Astrocyte (in vitro differentiated cells and primary cell): ENCODE results near the gene KRTAP19-7. TPM values are rescaled to one million over a fixed set of nuclear protein-coding genes. Genes with fewer than 3 reads are reported as not detected.

Experiments
- DNase-seq: peaks from one replicate; pipeline ENCODE4 v3.0.0-alpha.2; 2010; ENCODE audit warnings: low read depth
- FAIRE-seq: peaks from 2 replicates; lab custom pipeline; 2011; peaks lifted over from hg19 to GRCh38; lab: Jason Lieb, UNC
- H2AFZ ChIP-seq: 2 replicates; pipeline ENCODE4 v1.6.0; 2012; ENCODE audit warnings: low read depth, low read length, inconsistent platforms
- H3K27ac ChIP-seq: 2 replicates; pipeline ENCODE4 v1.5.1; 2011; ENCODE audit warnings: low read depth, low read length, inconsistent platforms
- H3K27me3 ChIP-seq: 2 replicates; pipeline ENCODE4 v1.6.0; 2011; ENCODE audit warnings: low read length, inconsistent platforms; ENCODE audit not compliant: insufficient read depth
- H3K36me3 ChIP-seq: 2 replicates; pipeline ENCODE4 v1.5.1; 2011; ENCODE audit warnings: low read length, inconsistent platforms; ENCODE audit not compliant: insufficient read depth
- H3K4me1 ChIP-seq: 2 replicates; pipeline ENCODE4 v1.5.1; 2011; ENCODE audit warnings: low read length, inconsistent platforms; ENCODE audit not compliant: insufficient read depth
- H3K4me2 ChIP-seq: 2 replicates; pipeline ENCODE4 v1.6.0; 2012; ENCODE audit warnings: low read length, inconsistent platforms
- H3K4me3 ChIP-seq: 2 replicates; pipeline ENCODE4 v1.5.1; 2011; ENCODE audit warnings: low read depth, mild to moderate bottlenecking, low read length, inconsistent platforms; ENCODE audit not compliant: insufficient read depth
- H3K79me2 ChIP-seq: 2 replicates; pipeline ENCODE4 v1.6.0; 2012; ENCODE audit warnings: mild to moderate bottlenecking, low read length, inconsistent platforms; ENCODE audit not compliant: insufficient read depth
- H3K9ac ChIP-seq: 2 replicates; pipeline ENCODE4 v1.6.0; 2012; ENCODE audit warnings: mild to moderate bottlenecking, low read length, inconsistent platforms
- H3K9me3 ChIP-seq: 2 replicates; pipeline ENCODE4 v1.5.1; 2012; ENCODE audit warnings: low read depth, mild to moderate bottlenecking, low read length, inconsistent platforms; ENCODE audit not compliant: insufficient read depth
- H4K20me1 ChIP-seq: 2 replicates; pipeline ENCODE4 v1.6.0; 2012; ENCODE audit warnings: low read length, inconsistent platforms; ENCODE audit not compliant: insufficient read depth
- H3K27ac Mint-ChIP-seq: one replicate; pipeline ENCODE4 v1.8.0; 2021; ENCODE audit warnings: mild to moderate bottlenecking, mixed read lengths; ENCODE audit not compliant: unreplicated experiment
- H3K27me3 Mint-ChIP-seq: one replicate; pipeline ENCODE4 v1.8.0; 2021; ENCODE audit warnings: low read depth, mixed read lengths; ENCODE audit not compliant: unreplicated experiment
- H3K36me3 Mint-ChIP-seq: one replicate; pipeline ENCODE4 v1.8.0; 2021; ENCODE audit warnings: low read depth, mixed read lengths; ENCODE audit not compliant: unreplicated experiment
- H3K4me1 Mint-ChIP-seq: one replicate; pipeline ENCODE4 v1.8.0; 2021; ENCODE audit warnings: low read depth, mixed read lengths; ENCODE audit not compliant: unreplicated experiment
- H3K4me3 Mint-ChIP-seq: one replicate; pipeline ENCODE4 v1.8.0; 2021; ENCODE audit warnings: mild to moderate bottlenecking, moderate library complexity, mixed read lengths; ENCODE audit not compliant: unreplicated experiment
- H3K9me3 Mint-ChIP-seq: one replicate; pipeline ENCODE4 v1.8.0; 2021; ENCODE audit warnings: mild to moderate bottlenecking, mixed read lengths; ENCODE audit not compliant: unreplicated experiment
- CTCF ChIP-seq: IDR thresholded peaks from 2 replicates; pipeline ENCODE4 v1.5.1; 2011; ENCODE audit warnings: low read depth, mild to moderate bottlenecking, inconsistent platforms, low read length, moderate library complexity; ENCODE audit not compliant: insufficient read depth
- EZH2 ChIP-seq: IDR thresholded peaks from 2 replicates; pipeline ENCODE4 v1.6.1; 2012; ENCODE audit warnings: mild to moderate bottlenecking, low read length, inconsistent platforms; ENCODE audit not compliant: insufficient read depth
- total RNA-seq: library from RNA; stranded (reverse); gene quantifications from 2 replicates; pipeline ENCODE4 v1.2.1, GENCODE V29; 2021

Gene KRTAP19-7
- total RNA-seq, 1 donor from 2014 or later, result not detected

GRCh38 chr21:30515681-30516080, 45.4 kb downstream of the KRTAP19-7 start:
- Mint-ChIP-seq H3K36me3 (no peaks in the 10 kb centered on the region), H3K9me3 (no peaks in the 10 kb centered on the region), H3K4me3 (no peak overlapping the region), H3K4me1 (peaks cover 5% of the 10 kb centered on the region), H3K27ac (no peak overlapping the region), H3K27me3 (no peaks in the 10 kb centered on the region)
- Histone ChIP-seq H2AFZ (no peak overlapping the region), H3K27ac (no peak overlapping the region), H3K79me2 (no peaks in the 10 kb centered on the region), H3K4me3 (no peak overlapping the region), H3K36me3 (no peaks in the 10 kb centered on the region), H3K4me1 (no peaks in the 10 kb centered on the region), H3K4me2 (no peak overlapping the region), H4K20me1 (no peaks in the 10 kb centered on the region), H3K9me3 (no peaks in the 10 kb centered on the region), H3K27me3 (no peaks in the 10 kb centered on the region), H3K9ac (no peak overlapping the region)
- TF ChIP-seq CTCF, result no peak
- no peak for TF ChIP-seq EZH2
- DNase-seq (no peak), FAIRE-seq (no peak)

Other genes with a start within 250 kb of the KRTAP19-7 start
- gene KRTAP26-1, start 241.0 kb downstream of the KRTAP19-7 start, total RNA-seq, result not detected in 2 replicates
- gene KRTAP27-1, start 223.6 kb downstream of the KRTAP19-7 start, total RNA-seq, result not detected in 2 replicates
- not detected in 2 replicates for gene KRTAP23-1, start 212.7 kb downstream of the KRTAP19-7 start, total RNA-seq
- gene KRTAP13-2, start 189.0 kb downstream of the KRTAP19-7 start, total RNA-seq, result not detected in 2 replicates
- not detected in 2 replicates for gene KRTAP13-1, start 165.3 kb downstream of the KRTAP19-7 start, total RNA-seq
- not detected in 2 replicates for gene KRTAP13-3, start 135.4 kb downstream of the KRTAP19-7 start, total RNA-seq
- gene KRTAP13-4, start 131.1 kb downstream of the KRTAP19-7 start, total RNA-seq, result not detected in 2 replicates
- gene KRTAP15-1, start 121.0 kb downstream of the KRTAP19-7 start, total RNA-seq, result not detected in 2 replicates
- gene KRTAP19-1, start 80.9 kb downstream of the KRTAP19-7 start, total RNA-seq, result not detected in 2 replicates
- not detected in 2 replicates for gene KRTAP19-2, start 73.9 kb downstream of the KRTAP19-7 start, total RNA-seq
- not detected in 2 replicates for gene KRTAP19-3, start 69.3 kb downstream of the KRTAP19-7 start, total RNA-seq
- not detected in 2 replicates for gene KRTAP19-4, start 64.1 kb downstream of the KRTAP19-7 start, total RNA-seq
- not detected in 2 replicates for gene KRTAP19-5, start 59.2 kb downstream of the KRTAP19-7 start, total RNA-seq
- not detected in 2 replicates for gene KRTAP19-6, start 19.4 kb downstream of the KRTAP19-7 start, total RNA-seq
- not detected in 2 replicates for gene KRTAP22-2, start 29.1 kb upstream of the KRTAP19-7 start, total RNA-seq
- not detected in 2 replicates for gene KRTAP6-3, start 31.1 kb upstream of the KRTAP19-7 start, total RNA-seq
- not detected in 2 replicates for gene KRTAP6-2, start 37.6 kb upstream of the KRTAP19-7 start, total RNA-seq
- gene KRTAP22-1, start 39.8 kb upstream of the KRTAP19-7 start, total RNA-seq, result not detected in 2 replicates
- not detected in 2 replicates for gene KRTAP6-1, start 52.6 kb upstream of the KRTAP19-7 start, total RNA-seq
- gene KRTAP20-1, start 55.1 kb upstream of the KRTAP19-7 start, total RNA-seq, result not detected in 2 replicates
- gene KRTAP20-4, start 59.3 kb upstream of the KRTAP19-7 start, total RNA-seq, result not detected in 2 replicates
- gene KRTAP20-2, start 73.9 kb upstream of the KRTAP19-7 start, total RNA-seq, result not detected in 2 replicates
- not detected in 2 replicates for gene KRTAP20-3, start 81.5 kb upstream of the KRTAP19-7 start, total RNA-seq
- gene KRTAP21-3, start 157.5 kb upstream of the KRTAP19-7 start, total RNA-seq, result not detected in 2 replicates
- gene KRTAP21-2, start 185.9 kb upstream of the KRTAP19-7 start, total RNA-seq, result not detected in 2 replicates
- gene KRTAP21-1, start 194.1 kb upstream of the KRTAP19-7 start, total RNA-seq, result not detected in 2 replicates